ENCODE data around the gene HNRNPR. TPM values are rescaled to one million over a fixed set of nuclear protein-coding genes. Genes with fewer than 3 reads are reported as not detected.
A peak's percentile ranks its signal among the peaks of the same experiment; 100 is the strongest.

HNRNPR gene
- total and polyA plus RNA-seq, 9 of the 15 experiments (the other 6 are each of a cell fraction or from before 2014, with no cell fraction given), result 80.9 to 372 (median 301) TPM

- TF ChIP-seq MGA (IDR thresholded peaks at IDR 0.05) (peak; percentile 3; the same call in 1 of the 2 replicates), GATA2 (CRISPR knock-in tag; IDR thresholded peaks at IDR 0.05) (peak; percentile 21; the same call in 1 of the 2 replicates), SMARCC2 (IDR thresholded peaks at IDR 0.05; ENCODE audit: low read depth) (0 out of 2 replicates have a peak, but pooled peaks have one; percentile 61), POLR2A (conservative IDR thresholded peaks at IDR 0.05) (no peak), ZNF41 (CRISPR knock-in tag; conservative IDR thresholded peaks at IDR 0.05) (no peak), ZBTB9 (CRISPR knock-in tag; IDR thresholded peaks at IDR 0.05) (no peak), MTA2 (IDR thresholded peaks at IDR 0.05; ENCODE audit: low read depth) (no peak), PRMT5 (CRISPR knock-in tag; IDR thresholded peaks at IDR 0.05) (no peak)
These were observed 946 bp upstream of the HNRNPR start (continued) for GRCh38 chr1:23344987-23345472.

Measured in K562 (cell line).